NCI-H526 (cell line): ENCODE results near the gene CPT1C.

Source experiments
- DNase-seq, 2 experiments: peaks; one replicate each; lab custom pipeline; 2025; lab: John Stamatoyannopoulos, UW

CPT1C gene

GRCh38 chr19:49690656-49691242 is at the start of gene CPT1C:
TSS of gene CPT1C (plus strand) at chr19:49691116. CDS start at chr19:49692253, 1,137 bp downstream.
- peak; percentile 79 to 93 for DNase-seq

GRCh38 chr19:49641688-49642491 is 49.0 kb upstream of the CPT1C start, which contains the start of gene SCAF1:
TSS of gene SCAF1 (plus strand) at chr19:49642209. CDS start at chr19:49645027, 2,818 bp downstream.
- peak; percentile 97 to 99 for DNase-seq

- DNase-seq, result no peak
Measured at GRCh38 chr19:49642492-49643035, 48.4 kb upstream of the CPT1C start.

GRCh38 chr19:49643466-49643865 is 47.5 kb upstream of the CPT1C start:
- no peak for DNase-seq

GRCh38 chr19:49645592-49645991 is 45.3 kb upstream of the CPT1C start:
- DNase-seq, result no peak

GRCh38 chr19:49645995-49646394 is 44.9 kb upstream of the CPT1C start:
- no peak for DNase-seq

- DNase-seq, result no peak
Measured at GRCh38 chr19:49646586-49646985, 44.3 kb upstream of the CPT1C start.

GRCh38 chr19:49651029-49651819 is 39.7 kb upstream of the CPT1C start:
- DNase-seq, result no peak

GRCh38 chr19:49651820-49652550 is 38.9 kb upstream of the CPT1C start:
- DNase-seq, result no peak

GRCh38 chr19:49652551-49653465 is 38.1 kb upstream of the CPT1C start:
- DNase-seq, result no peak

- DNase-seq, result no peak
Measured at GRCh38 chr19:49653466-49653806, 37.5 kb upstream of the CPT1C start.

- DNase-seq, result no peak
Measured at GRCh38 chr19:49654581-49654980, 36.3 kb upstream of the CPT1C start.

- DNase-seq, result no peak
Measured at GRCh38 chr19:49655570-49656455, 35.1 kb upstream of the CPT1C start.

- DNase-seq, result no peak
Measured at GRCh38 chr19:49656456-49657109, 34.3 kb upstream of the CPT1C start.

- DNase-seq, result no peak
Measured at GRCh38 chr19:49657493-49658138, 33.3 kb upstream of the CPT1C start.

GRCh38 chr19:49658139-49658517 is 32.8 kb upstream of the CPT1C start:
- DNase-seq, result no peak

GRCh38 chr19:49658566-49659442 is 32.1 kb upstream of the CPT1C start:
- no peak for DNase-seq
